ENCODE results near the gene RAC3.

GRCh38 chr17:82076785-82077591 is 45.5 kb downstream of the RAC3 start:
- no peak for TF ChIP-seq CTCF (conservative IDR thresholded peaks at IDR 0.05; ENCODE audit: low read depth, low read length)
- no peak for TF ChIP-seq EZH2 (IDR thresholded peaks at IDR 0.05; ENCODE audit: borderline replicate concordance, low read depth, low read length, poor library complexity, severe bottlenecking)
